BE2C (cell line): ENCODE data around the gene DCTD.

Experiments used
- DNase-seq: peaks from one replicate; pipeline ENCODE4 v3.0.0-alpha.2; 2020
- H3K27me3 ChIP-seq: fragments of 250-450 bp; sonication (Bioruptor Pico); 2 replicates; pipeline ENCODE4 v1.5.1; 2020; ENCODE audit warnings: mild to moderate bottlenecking
- H3K36me3 ChIP-seq: fragments of 250-450 bp; sonication (Bioruptor Pico); 2 replicates; pipeline ENCODE4 v1.5.1; 2020; ENCODE audit warnings: mild to moderate bottlenecking
- H3K4me1 ChIP-seq: fragments of 250-450 bp; sonication (Bioruptor Pico); 2 replicates; pipeline ENCODE4 v1.5.1; 2020
- H3K4me3 ChIP-seq: 2 replicates; pipeline ENCODE4 v1.5.1; 2011; ENCODE audit warnings: low read depth, low read length
- H3K9me3 ChIP-seq: fragments of 250-450 bp; sonication (Bioruptor Pico); 2 replicates; pipeline ENCODE4 v1.5.1; 2020
- TF ChIP-seq, protein P1 (sequence below): IDR thresholded peaks from 2 replicates; pipeline ENCODE4 v1.5.1; 2012; ENCODE audit warnings: mild to moderate bottlenecking, low read depth, low read length

The DCTD gene

DNA sequence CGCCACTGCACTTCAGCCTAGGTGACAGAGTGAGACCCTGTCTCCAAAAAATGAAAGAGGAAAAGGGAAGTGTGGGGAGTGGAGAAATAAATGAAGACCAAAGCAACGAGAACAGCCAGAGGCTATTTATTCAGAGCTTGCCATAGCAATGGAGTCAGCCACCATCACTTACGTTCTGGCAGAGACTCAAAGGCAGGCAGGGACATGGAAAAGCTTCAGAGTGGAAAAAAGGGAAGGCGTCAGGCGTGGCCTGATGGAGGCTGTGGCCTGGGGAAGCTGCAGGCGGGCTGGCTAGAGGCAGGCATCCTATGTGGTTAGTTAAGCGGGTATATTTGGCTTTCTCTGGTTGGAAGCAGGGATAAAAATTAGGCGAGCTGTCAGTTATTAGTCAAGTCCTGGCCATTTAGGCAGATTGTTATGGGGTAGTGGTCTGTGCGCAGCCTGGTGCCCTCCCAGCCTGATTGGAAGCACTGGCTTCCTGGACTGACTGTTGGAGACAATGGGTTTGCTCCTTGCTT is 73.3 kb downstream of the DCTD start:
- no peak for DNase-seq
- TF ChIP-seq, protein P1, sequence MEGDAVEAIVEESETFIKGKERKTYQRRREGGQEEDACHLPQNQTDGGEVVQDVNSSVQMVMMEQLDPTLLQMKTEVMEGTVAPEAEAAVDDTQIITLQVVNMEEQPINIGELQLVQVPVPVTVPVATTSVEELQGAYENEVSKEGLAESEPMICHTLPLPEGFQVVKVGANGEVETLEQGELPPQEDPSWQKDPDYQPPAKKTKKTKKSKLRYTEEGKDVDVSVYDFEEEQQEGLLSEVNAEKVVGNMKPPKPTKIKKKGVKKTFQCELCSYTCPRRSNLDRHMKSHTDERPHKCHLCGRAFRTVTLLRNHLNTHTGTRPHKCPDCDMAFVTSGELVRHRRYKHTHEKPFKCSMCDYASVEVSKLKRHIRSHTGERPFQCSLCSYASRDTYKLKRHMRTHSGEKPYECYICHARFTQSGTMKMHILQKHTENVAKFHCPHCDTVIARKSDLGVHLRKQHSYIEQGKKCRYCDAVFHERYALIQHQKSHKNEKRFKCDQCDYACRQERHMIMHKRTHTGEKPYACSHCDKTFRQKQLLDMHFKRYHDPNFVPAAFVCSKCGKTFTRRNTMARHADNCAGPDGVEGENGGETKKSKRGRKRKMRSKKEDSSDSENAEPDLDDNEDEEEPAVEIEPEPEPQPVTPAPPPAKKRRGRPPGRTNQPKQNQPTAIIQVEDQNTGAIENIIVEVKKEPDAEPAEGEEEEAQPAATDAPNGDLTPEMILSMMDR, result no peak
- no peak overlapping the region for H3K4me3 ChIP-seq
- no peaks in the 10 kb centered on the region for H3K27me3 ChIP-seq
- H3K36me3 ChIP-seq, result no peaks in the 10 kb centered on the region
- H3K9me3 ChIP-seq, result no peaks in the 10 kb centered on the region
- H3K4me1 ChIP-seq, result no peaks in the 10 kb centered on the region

DNA sequence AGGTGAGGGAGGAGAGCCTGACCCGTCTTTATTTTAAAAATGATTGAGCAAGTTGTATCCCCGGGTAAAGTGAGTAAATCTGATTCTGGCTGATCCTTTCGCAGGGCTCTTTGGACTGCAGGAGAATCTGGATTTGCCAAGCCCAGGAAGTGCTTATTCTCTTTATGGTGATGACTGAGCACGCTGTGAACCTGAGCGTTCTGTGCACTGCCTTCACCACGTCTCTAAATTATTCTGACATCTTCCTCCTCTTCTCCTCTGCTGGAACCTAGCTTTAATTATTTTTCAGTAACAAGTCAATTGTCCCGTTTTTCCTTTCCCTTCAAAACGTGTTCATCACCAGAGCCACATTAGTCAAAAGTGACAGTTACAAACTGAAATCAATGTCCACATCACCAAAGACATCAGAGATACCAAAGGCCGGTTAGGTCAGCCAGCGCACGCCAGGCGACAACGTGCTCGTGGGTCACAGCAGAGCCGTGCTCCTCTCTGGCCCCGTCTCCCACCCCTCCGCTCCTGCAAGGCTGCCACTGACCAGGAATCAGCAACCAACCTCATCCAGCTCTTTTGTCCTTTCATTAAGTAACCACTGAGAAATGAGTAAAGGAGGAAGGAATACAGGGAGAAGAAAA is 74.3 kb downstream of the DCTD start:
- Histone ChIP-seq H3K4me1 (no peaks in the 10 kb centered on the region), H3K27me3 (no peaks in the 10 kb centered on the region)
- TF ChIP-seq, protein P1, result no peak

DNA sequence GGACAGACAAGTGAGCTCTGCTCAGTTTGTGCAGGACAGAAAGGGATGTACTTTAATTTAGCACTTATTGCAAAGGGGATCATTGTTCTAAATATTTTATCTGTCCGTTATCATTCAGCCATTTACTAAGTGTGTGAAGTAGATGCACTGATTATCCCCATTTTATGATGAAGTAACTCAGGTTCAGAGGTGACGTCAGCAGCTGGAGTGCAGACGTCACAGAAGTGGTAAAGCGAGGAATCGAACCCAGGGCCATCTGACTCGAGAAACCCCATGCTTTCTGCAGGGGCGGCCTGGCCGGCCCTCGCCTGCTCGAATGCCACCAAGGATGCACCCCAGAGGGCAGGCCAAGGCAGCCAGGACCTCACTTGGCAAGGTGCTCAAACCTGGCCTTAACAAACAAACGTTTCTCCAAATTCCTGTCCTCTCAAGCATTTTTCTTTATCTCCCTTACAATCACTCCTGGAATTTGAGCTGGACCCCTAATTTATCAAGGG is 75.0 kb downstream of the DCTD start:
- no peak for DNase-seq
- Histone ChIP-seq H3K27me3 (no peaks in the 10 kb centered on the region), H3K4me3 (no peak overlapping the region), H3K9me3 (no peaks in the 10 kb centered on the region), H3K36me3 (no peaks in the 10 kb centered on the region), H3K4me1 (no peaks in the 10 kb centered on the region)
- TF ChIP-seq, protein P1, result no peak

More for the DNA sequence above, 74.3 kb downstream of the DCTD start:
- Histone ChIP-seq H3K36me3 (no peaks in the 10 kb centered on the region), H3K9me3 (no peaks in the 10 kb centered on the region), H3K4me3 (no peak overlapping the region)
- no peak for DNase-seq

DNA sequence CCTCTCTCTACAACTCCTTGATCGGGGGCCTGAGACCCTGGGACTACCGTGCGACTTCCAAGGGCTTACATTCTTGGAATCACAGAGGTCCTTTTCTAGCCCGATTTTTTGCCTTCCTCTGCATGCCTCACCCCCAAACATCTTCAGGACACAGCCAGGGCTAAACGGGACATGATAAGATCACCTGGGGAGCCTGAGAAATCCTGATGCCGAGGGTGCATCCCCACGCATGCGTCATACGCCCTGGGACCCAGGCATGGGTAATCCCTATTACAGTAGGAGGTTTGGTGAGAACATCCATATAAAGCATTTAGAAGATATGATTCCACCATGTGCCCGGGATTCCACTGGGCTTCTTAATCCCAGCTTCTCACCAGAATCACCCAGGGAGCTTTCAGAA is 77.1 kb downstream of the DCTD start:
- no peaks in the 10 kb centered on the region for H3K27me3 ChIP-seq
- TF ChIP-seq, protein P1, result no peak
- H3K36me3 ChIP-seq, result no peaks in the 10 kb centered on the region
- no peak overlapping the region for H3K4me3 ChIP-seq
- no peak for DNase-seq
- no peaks in the 10 kb centered on the region for H3K9me3 ChIP-seq
- no peaks in the 10 kb centered on the region for H3K4me1 ChIP-seq
